Parathyroid adenoma (tissue), 2 donors: ENCODE data around the gene ACLY.

ENCODE experiments used
- H2AFZ ChIP-seq: fragments of 300-600 bp; sonication (generic); one replicate; pipeline ENCODE4 v1.7.0; 2017; ENCODE audit warnings: antibody characterized with exemption, mild to moderate bottlenecking
- H3K27ac ChIP-seq: fragments of 300-600 bp; sonication (generic); one replicate; pipeline ENCODE4 v1.7.0; 2017
- H3K27me3 ChIP-seq: fragments of 300-600 bp; sonication (generic); one replicate; pipeline ENCODE4 v1.7.0; 2017; ENCODE audit warnings: low read length; ENCODE audit not compliant: control insufficient read depth, insufficient read depth
- H3K36me3 ChIP-seq: fragments of 300-600 bp; sonication (generic); one replicate; pipeline ENCODE4 v1.7.0; 2017; ENCODE audit warnings: low read length; ENCODE audit not compliant: control insufficient read depth, insufficient read depth
- H3K4me1 ChIP-seq: fragments of 300-600 bp; sonication (generic); one replicate; pipeline ENCODE4 v1.7.0; 2017; ENCODE audit warnings: control low read depth
- H3K4me2 ChIP-seq: fragments of 300-600 bp; sonication (generic); one replicate; pipeline ENCODE4 v1.7.0; 2017; ENCODE audit warnings: low read length
- H3K4me3 ChIP-seq: fragments of 300-600 bp; sonication (generic); one replicate; pipeline ENCODE4 v1.7.0; 2017; ENCODE audit warnings: low read depth, low read length
- H3K79me2 ChIP-seq: fragments of 300-600 bp; sonication (generic); one replicate; pipeline ENCODE4 v1.7.0; 2017; ENCODE audit warnings: control low read depth
- H3K9ac ChIP-seq: fragments of 300-600 bp; sonication (generic); one replicate; pipeline ENCODE4 v1.7.0; 2017; ENCODE audit warnings: mild to moderate bottlenecking
- H3K9me3 ChIP-seq: fragments of 300-600 bp; sonication (generic); one replicate; pipeline ENCODE4 v1.7.0; 2017; ENCODE audit warnings: low read length; ENCODE audit not compliant: control insufficient read depth
- CTCF ChIP-seq: fragments of 300-600 bp; sonication (generic); IDR thresholded peaks from one replicate; pipeline ENCODE4 v1.7.0; 2017; ENCODE audit warnings: antibody characterized with exemption, mild to moderate bottlenecking
- donor health status: primary hyperparathyroidism.

The ACLY gene

GRCh38 chr17:41914358-41914766 is 4.4 kb downstream of the ACLY start:
- Histone ChIP-seq H3K27me3 (no peaks in the 10 kb centered on the region), H3K9me3 (no peaks in the 10 kb centered on the region), H3K4me3 (no peak overlapping the region), H3K79me2 (peaks cover 31% of the 10 kb centered on the region), H2AFZ (no peak overlapping the region), H3K9ac (no peak overlapping the region), H3K36me3 (no peaks in the 10 kb centered on the region), H3K27ac (no peak overlapping the region), H3K4me2 (no peak overlapping the region), H3K4me1 (no peaks in the 10 kb centered on the region)
- TF ChIP-seq CTCF: no peak

DNA sequence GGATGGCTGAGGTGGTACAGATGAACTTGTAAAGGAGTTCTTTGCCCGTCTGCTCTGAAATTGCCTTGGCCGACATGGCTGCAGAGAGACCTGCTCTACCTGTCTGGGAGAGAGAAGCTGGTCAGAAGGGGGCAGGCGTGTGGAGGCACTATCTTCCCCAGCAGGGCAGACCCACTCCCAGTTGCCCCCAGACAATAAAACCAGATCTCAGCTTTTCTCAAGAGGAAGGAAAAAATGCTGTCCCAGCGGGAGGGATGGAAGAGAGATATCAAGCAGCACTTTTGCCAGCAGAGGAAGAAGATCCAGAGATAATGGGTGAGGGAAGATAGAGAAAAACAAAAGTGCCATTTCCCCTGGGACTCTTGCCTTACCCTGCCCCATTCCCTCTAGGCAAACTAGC is 5.0 kb downstream of the ACLY start:
- no peak overlapping the region for H3K4me3 ChIP-seq

GRCh38 chr17:41912925-41913324 is 5.8 kb downstream of the ACLY start:
- Histone ChIP-seq H3K4me2 (no peak overlapping the region), H3K9me3 (no peaks in the 10 kb centered on the region), H3K4me1 (no peaks in the 10 kb centered on the region), H3K79me2 (peaks cover 25% of the 10 kb centered on the region), H3K36me3 (no peaks in the 10 kb centered on the region), H3K9ac (no peak overlapping the region), H3K27me3 (no peaks in the 10 kb centered on the region), H3K27ac (no peak overlapping the region), H3K4me3 (no peak overlapping the region), H2AFZ (no peak overlapping the region)
- no peak for TF ChIP-seq CTCF

More for the DNA sequence above, 5.0 kb downstream of the ACLY start:
- H3K4me1 ChIP-seq: no peaks in the 10 kb centered on the region
- no peak overlapping the region for H3K4me2 ChIP-seq
- no peak overlapping the region for H2AFZ ChIP-seq
- no peaks in the 10 kb centered on the region for H3K9me3 ChIP-seq
- no peaks in the 10 kb centered on the region for H3K36me3 ChIP-seq
- no peak for TF ChIP-seq CTCF
- no peaks in the 10 kb centered on the region for H3K27me3 ChIP-seq
- H3K9ac ChIP-seq: no peak overlapping the region
- H3K27ac ChIP-seq: no peak overlapping the region
- H3K79me2 ChIP-seq: peaks cover 31% of the 10 kb centered on the region

GRCh38 chr17:41910701-41911391 is 7.9 kb downstream of the ACLY start:
- Histone ChIP-seq H3K27ac (no peak overlapping the region), H3K4me3 (no peak overlapping the region), H3K36me3 (no peaks in the 10 kb centered on the region), H3K4me2 (no peak overlapping the region), H3K9ac (no peak overlapping the region), H2AFZ (no peak overlapping the region), H3K4me1 (no peaks in the 10 kb centered on the region), H3K79me2 (peaks cover 16% of the 10 kb centered on the region), H3K9me3 (no peaks in the 10 kb centered on the region), H3K27me3 (no peaks in the 10 kb centered on the region)
- no peak for TF ChIP-seq CTCF

- H3K4me2 ChIP-seq: no peak overlapping the region
- no peak overlapping the region for H3K27ac ChIP-seq
- no peak overlapping the region for H3K9ac ChIP-seq
- H3K4me3 ChIP-seq: no peak overlapping the region
- peaks cover 5% of the 10 kb centered on the region for H3K79me2 ChIP-seq
- H2AFZ ChIP-seq: no peak overlapping the region
- no peaks in the 10 kb centered on the region for H3K4me1 ChIP-seq
- H3K36me3 ChIP-seq: no peaks in the 10 kb centered on the region
- H3K27me3 ChIP-seq: no peaks in the 10 kb centered on the region
- TF ChIP-seq CTCF: no peak
- H3K9me3 ChIP-seq: no peaks in the 10 kb centered on the region
These were observed 9.7 kb downstream of the ACLY start for GRCh38 chr17:41909088-41909487.
